ENCODE results near the gene ZBTB38. TPM values are rescaled to one million over a fixed set of nuclear protein-coding genes. Genes with fewer than 3 reads are reported as not detected.
A peak's percentile ranks its signal among the peaks of the same experiment; 100 is the strongest.

The ZBTB38 gene
- total RNA-seq, 6 experiments from 2014 or later: 29.4 to 75.2 (median 36.6) TPM

DNA sequence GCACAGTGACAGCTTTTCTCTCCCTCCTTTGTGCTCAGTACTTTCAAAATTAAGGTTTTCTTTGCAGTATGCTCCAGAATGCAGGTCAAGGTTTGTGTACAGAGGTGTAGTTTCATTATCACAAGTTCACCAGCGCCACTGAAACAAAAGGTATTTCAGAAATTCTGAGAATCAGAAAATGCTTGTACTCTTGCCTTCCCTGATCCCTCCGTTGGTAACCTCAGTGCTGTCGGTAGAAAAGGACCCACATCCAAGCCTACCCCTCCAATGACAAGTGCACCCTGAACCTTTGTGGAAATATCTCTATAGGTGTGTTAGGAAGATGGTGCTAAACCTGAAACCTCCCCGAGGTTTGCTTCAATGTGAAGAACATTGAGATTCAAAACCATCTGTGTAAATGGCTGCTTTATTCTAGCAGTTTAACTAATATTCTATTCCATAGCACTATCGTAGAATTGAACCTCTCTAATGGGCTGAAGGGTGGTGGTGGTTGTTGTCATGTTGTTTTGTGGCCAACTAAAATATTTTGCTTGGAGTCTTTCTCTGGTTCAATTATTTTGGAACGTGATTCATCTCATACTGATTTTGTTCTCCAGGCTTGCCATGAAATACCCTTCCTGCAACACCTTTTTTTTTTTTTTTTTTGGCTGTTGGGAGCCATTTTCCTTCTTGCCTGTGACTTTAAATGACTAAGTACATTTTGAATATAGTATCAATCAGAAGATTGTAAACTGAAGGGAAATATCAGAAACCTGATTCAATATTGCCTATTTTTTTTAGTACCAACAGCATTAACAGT lies 20.7 kb downstream of the ZBTB38 start:
- ATAC-seq (peak; percentile 72 to 78 (median 76)), DNase-seq (no peak)
- intact Hi-C loops (cut with DNase I): no loop called here
- Histone ChIP-seq H3K9me3 (no peaks in the 10 kb centered on the region), H3K36me3 (no peaks in the 10 kb centered on the region), H3K4me1 (peaks cover 0 to 25% (median 0%) of the 10 kb centered on the region in 4 donors), H3K4me3 (peak overlapping the region; percentile 5 to 31 (median 28)), H3K27ac (peak overlapping the region; percentile 33 to 67 (median 66)), H3K27me3 (no peaks in the 10 kb centered on the region)
- no peak for TF ChIP-seq POLR2A (IDR thresholded peaks at IDR 0.05)
- TF ChIP-seq, protein P1, sequence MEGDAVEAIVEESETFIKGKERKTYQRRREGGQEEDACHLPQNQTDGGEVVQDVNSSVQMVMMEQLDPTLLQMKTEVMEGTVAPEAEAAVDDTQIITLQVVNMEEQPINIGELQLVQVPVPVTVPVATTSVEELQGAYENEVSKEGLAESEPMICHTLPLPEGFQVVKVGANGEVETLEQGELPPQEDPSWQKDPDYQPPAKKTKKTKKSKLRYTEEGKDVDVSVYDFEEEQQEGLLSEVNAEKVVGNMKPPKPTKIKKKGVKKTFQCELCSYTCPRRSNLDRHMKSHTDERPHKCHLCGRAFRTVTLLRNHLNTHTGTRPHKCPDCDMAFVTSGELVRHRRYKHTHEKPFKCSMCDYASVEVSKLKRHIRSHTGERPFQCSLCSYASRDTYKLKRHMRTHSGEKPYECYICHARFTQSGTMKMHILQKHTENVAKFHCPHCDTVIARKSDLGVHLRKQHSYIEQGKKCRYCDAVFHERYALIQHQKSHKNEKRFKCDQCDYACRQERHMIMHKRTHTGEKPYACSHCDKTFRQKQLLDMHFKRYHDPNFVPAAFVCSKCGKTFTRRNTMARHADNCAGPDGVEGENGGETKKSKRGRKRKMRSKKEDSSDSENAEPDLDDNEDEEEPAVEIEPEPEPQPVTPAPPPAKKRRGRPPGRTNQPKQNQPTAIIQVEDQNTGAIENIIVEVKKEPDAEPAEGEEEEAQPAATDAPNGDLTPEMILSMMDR (IDR thresholded peaks at IDR 0.05): no peak
- WGBS (ENCODE audit: insufficient coverage, low coverage, low lambda C conversion rate, missing lambda C conversion rate): 19% methylated on average over 6 of the region's 6 CpGs

DNA sequence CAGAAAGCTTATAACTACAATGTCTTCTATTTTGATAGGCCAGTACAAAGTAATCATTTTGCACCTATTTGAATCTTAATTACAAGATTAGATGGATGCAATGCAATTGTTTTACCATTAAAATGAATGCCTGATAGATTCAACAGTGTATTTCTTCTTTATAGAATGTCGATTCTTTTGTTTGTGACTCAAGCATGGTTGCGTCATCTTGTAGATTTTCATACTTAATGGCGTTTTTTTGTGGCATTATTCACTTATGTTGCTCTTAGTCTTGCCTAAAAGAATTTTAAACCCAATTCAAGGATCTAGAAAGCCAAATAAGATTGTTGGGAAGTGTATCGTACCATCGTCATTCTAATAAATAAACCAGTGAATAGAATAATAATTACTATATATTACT lies 21.4 kb downstream of the ZBTB38 start:
- H3K27ac ChIP-seq: no peak overlapping the region

DNA sequence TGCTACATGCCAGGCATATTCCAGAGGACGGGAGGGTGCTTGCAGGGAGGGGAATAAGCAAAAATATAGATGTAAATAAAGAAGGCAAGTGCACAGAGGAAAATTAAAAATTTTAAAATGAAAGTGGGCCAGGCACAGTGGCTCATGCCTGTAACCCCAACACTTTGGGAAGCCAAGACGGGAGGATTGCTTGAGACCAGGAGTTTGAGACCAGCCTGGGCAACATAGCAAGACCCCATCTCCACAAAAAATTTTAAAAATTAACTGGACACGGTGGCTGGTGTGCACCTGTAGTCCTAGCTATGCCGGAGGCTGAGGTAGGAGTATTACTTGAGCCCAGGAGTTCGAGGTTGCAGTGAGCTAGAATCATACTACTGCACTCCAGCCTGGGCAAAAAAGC lies 22.4 kb downstream of the ZBTB38 start:
- Histone ChIP-seq H3K4me1 (peaks cover 0 to 25% (median 0%) of the 10 kb centered on the region in 4 donors), H3K4me3 (no peak overlapping the region), H3K27ac (no peak overlapping the region), H3K27me3 (no peaks in the 10 kb centered on the region), H3K9me3 (no peaks in the 10 kb centered on the region), H3K36me3 (no peaks in the 10 kb centered on the region)
- no peak for TF ChIP-seq POLR2A (IDR thresholded peaks at IDR 0.05)
- TF ChIP-seq, protein P1 (IDR thresholded peaks at IDR 0.05): no peak
- intact Hi-C loops (cut with DNase I): no loop called here
- 94% methylated on average over 5 of the region's 5 CpGs for WGBS (ENCODE audit: insufficient coverage, low coverage, low lambda C conversion rate, missing lambda C conversion rate)
- no peak for DNase-seq
- no peak for ATAC-seq

More for the DNA sequence above, 21.4 kb downstream of the ZBTB38 start:
- intact Hi-C loops (cut with DNase I): no loop called here
- 84% methylated on average over 5 of the region's 5 CpGs for WGBS (ENCODE audit: insufficient coverage, low coverage, low lambda C conversion rate, missing lambda C conversion rate)
- Histone ChIP-seq H3K4me1 (peaks cover 0 to 25% (median 0%) of the 10 kb centered on the region in 4 donors), H3K27me3 (no peaks in the 10 kb centered on the region), H3K36me3 (no peaks in the 10 kb centered on the region), H3K9me3 (no peaks in the 10 kb centered on the region), H3K4me3 (no peak overlapping the region)
- DNase-seq (no peak), ATAC-seq (no peak)
- TF ChIP-seq, protein P1 (IDR thresholded peaks at IDR 0.05): no peak
- no peak for TF ChIP-seq POLR2A (IDR thresholded peaks at IDR 0.05)

DNA sequence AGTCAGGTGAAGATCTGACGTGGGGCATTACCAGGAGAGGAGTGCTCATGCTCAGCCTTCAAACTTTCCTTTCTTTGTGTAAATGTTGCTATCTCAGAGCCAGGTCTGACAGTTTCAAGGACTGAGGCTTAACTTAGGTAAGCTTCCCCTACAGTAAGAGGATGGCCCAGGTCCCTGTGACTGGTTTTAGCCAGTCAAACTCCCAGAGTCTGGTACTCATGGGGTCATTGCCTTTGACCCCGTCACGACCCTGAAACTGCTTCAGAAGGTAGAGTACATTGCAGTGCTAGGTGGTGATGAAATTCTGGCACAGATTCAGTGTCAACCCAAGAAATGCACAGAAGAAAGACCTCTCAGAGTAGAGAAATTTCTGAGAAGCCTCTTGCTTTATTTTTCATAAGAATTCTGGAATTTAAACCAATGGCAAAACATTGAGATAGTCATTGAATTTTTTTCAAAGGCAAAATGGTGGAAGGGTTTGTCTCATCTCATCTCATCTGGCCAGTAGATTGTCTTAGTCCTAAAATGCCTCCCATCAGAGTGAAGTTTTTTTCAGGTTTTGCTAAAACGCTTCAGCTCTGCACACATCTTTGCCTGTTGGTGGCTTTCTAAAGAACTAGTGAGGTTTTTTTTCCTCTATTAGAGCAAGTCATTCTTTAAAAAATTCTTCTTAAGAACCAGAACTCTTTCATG lies 23.1 kb downstream of the ZBTB38 start:
- intact Hi-C loops (cut with DNase I): no loop called here
- no peaks in the 10 kb centered on the region for H3K36me3 ChIP-seq
- no peaks in the 10 kb centered on the region for H3K9me3 ChIP-seq
- 59% methylated on average over 4 of the region's 4 CpGs for WGBS (ENCODE audit: insufficient coverage, low coverage, low lambda C conversion rate, missing lambda C conversion rate)
- TF ChIP-seq, protein P1 (IDR thresholded peaks at IDR 0.05): no peak
- no peak for TF ChIP-seq POLR2A (IDR thresholded peaks at IDR 0.05)
- ATAC-seq (peak; percentile 25 to 71 (median 34)), DNase-seq (no peak)
- H3K27ac ChIP-seq: no peak overlapping the region
- no peaks in the 10 kb centered on the region for H3K27me3 ChIP-seq
- H3K4me3 ChIP-seq: no peak overlapping the region
- peaks cover 0 to 25% (median 0%) of the 10 kb centered on the region in 4 donors for H3K4me1 ChIP-seq
